SH-SY5Y (cell line): ENCODE results near the gene MEIS3.
A peak's percentile ranks its signal among the peaks of the same experiment; 100 is the strongest.

ENCODE experiments used
- GATA2 ChIP-seq: IDR thresholded peaks from 2 replicates; pipeline ENCODE4 v1.6.1; 2011; ENCODE audit warnings: mild to moderate bottlenecking, low read depth, low read length
- GATA3 ChIP-seq: IDR thresholded peaks from 2 replicates; pipeline ENCODE4 v1.6.1; 2011; ENCODE audit warnings: low read depth, mild to moderate bottlenecking, low read length, moderate library complexity

Gene MEIS3

GRCh38 chr19:47445527-47445926, 26.2 kb upstream of the MEIS3 start:
- TF ChIP-seq GATA2 (no peak), GATA3 (no peak)

- no peak for TF ChIP-seq GATA3
- no peak for TF ChIP-seq GATA2
Observed at GRCh38 chr19:47444388-47444821, 25.1 kb upstream of the MEIS3 start.

GRCh38 chr19:47443331-47443730, 24.0 kb upstream of the MEIS3 start:
- no peak for TF ChIP-seq GATA3
- no peak for TF ChIP-seq GATA2

GRCh38 chr19:47438793-47439220, 19.5 kb upstream of the MEIS3 start:
- no peak for TF ChIP-seq GATA3
- TF ChIP-seq GATA2: peak; percentile 57; the same call in 1 of the 2 replicates

DNA sequence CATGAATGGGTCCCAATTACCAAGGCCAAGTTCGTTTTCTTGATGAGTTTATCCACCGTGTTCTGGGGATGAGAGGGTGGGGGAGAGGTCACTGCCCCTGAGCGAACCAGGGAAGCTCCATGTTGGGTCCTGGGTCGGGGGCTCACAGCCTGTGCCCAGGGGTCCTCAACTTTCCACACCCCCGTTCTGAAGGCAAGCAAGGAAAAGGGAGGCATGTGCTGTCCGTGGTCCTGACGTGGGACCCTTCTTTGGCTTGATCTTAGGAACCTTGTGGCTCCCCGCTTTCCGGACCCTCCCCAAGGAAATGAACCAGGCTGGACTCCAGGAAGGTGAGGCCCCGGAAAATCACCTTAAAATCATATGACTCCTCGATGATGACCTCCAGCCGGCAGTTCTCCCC, 18.2 kb upstream of the MEIS3 start:
- TF ChIP-seq GATA3 (no peak), GATA2 (no peak)

GRCh38 chr19:47436712-47437401, 17.5 kb upstream of the MEIS3 start:
- no peak for TF ChIP-seq GATA3
- no peak for TF ChIP-seq GATA2

DNA sequence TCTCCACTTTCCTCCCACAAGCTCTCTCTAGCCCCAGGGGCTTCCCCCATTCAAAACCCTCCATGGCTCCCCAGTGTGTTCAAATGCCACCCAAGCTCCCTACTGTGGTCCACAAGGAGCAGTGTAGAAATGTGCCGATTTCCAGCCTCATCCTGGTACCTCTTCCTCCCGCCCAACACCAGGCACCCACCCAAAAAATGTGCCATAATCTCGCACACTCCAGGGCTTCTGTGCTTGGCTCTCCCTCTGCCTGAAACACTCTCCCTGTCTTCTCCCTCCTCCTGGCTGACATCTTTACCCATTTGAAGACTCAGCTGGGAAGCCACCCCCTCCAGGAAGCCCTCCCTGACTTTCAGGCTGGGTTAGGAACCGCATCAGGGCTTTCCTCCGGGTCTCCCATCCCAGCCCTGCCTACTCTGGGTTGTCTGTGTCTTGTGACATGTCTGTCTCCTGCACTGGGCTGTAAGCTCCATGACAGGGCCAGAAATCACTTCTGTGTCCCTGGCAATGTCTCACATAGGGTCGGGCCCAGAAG, 16.6 kb upstream of the MEIS3 start:
- TF ChIP-seq GATA3: no peak
- TF ChIP-seq GATA2: no peak

GRCh38 chr19:47435196-47435595, 15.9 kb upstream of the MEIS3 start:
- TF ChIP-seq GATA2 (no peak), GATA3 (no peak)

DNA sequence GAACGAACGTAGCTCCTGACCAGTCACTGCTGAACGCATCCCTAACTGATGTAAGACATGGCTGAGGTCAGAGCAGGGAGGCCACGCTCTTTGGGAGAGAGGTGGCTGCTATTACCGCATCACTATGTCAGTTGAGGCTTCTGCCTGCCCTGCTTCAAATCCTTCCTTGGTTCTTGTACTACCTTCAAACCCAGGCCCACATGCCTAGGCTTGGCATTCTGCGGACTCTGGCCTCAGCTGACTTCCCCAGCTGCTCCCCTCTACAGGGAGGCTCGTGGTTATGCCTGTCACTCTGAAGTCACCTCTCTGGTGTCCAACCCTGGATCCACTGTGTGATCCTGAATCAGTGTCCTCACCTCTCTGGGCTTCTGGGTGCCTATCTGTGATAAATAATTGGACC, 14.8 kb upstream of the MEIS3 start:
- TF ChIP-seq GATA3 (no peak), GATA2 (no peak)

DNA sequence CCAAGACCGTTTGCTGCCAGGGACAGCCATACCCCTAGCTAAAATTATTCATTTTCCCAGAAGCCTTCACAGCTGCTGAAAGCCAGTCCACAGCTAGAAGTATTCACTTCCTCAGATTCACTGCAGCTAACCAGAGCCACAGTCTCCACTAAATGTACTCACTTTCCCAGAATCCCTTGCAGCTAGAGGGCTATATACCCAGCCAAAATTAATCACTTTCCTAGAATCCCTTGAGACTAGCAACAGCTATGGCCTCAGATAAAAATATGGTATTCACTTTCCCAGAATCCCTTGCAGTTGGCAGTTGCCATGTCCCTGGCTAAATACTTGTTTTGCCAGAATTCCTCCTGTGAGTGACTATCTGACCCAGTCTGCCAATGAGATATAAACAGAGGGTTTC, 13.8 kb upstream of the MEIS3 start:
- no peak for TF ChIP-seq GATA2
- no peak for TF ChIP-seq GATA3

DNA sequence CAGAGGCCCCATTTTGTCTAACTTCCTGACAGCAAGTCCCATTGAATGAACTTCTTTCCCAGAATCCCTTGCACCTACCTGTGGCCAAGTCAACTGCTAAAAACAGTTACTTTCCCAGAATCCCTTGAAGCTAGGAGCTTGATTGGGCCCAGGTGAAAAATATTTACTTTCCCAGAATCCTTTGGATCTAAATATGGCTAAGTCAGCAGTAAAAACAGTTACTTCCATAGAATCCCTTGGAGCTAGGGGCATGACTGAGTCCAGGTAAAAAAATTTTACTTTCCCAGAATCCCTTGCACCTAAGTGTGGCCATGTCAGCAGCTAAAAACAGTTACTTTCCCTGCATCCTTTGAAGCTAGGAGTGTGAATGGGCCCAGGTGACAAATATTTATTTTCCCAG, 13.2 kb upstream of the MEIS3 start:
- TF ChIP-seq GATA2 (no peak), GATA3 (no peak)

DNA sequence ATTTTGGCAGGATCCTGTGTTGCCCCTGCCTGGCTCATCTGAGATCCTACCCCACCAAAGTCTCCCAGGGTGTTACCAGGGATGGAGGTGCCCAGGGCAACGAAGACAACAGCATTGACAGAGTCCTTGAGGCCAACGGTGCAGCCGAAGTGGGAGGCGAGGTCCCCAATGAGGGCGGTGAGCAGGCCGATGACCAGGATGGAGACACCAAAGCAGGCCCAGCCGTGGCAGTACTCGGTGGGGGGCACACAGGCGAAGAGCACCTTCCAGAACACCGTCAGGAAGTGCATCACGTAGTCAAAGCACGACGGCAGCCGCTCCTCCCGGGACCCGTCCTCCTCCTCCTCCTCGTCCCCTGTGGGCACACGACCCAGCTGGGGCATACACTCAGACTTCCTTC, 12.8 kb upstream of the MEIS3 start:
- TF ChIP-seq GATA2 (no peak), GATA3 (no peak)

GRCh38 chr19:47430041-47430802, 10.9 kb upstream of the MEIS3 start:
- TF ChIP-seq GATA2 (no peak), GATA3 (no peak)

GRCh38 chr19:47429140-47429793, 9.9 kb upstream of the MEIS3 start:
- TF ChIP-seq GATA3 (no peak), GATA2 (no peak)
